AG04449 (cell line): ENCODE results near the gene CAMTA1.
"Not testable (repeated sequence)": the region's sequence is repeated elsewhere in the genome, so short reads cannot be mapped to it uniquely, and the experiment has no call there.

Source experiments
- CTCF ChIA-PET: fragments of 350-600 bp; formaldehyde crosslinking; extraction: SDS; loops from one replicate; lab custom pipeline; 2021; ENCODE audit warnings: antibody characterized with exemption; lab: Yijun Ruan, JAX
- POLR2A ChIA-PET: fragments of 400-600, 350-600 bp; formaldehyde crosslinking; extraction: SDS; loops from one replicate; lab custom pipeline; 2020; ENCODE audit warnings: antibody characterized with exemption, inconsistent platforms; lab: Yijun Ruan, JAX
- DNase-seq: peaks from one replicate; pipeline ENCODE4 v3.0.0-alpha.2; 2010; ENCODE audit warnings: low read depth, low spot score
- H3K4me3 ChIP-seq: 2 replicates; pipeline ENCODE4 v1.5.1; 2011; ENCODE audit warnings: low read depth, mild to moderate bottlenecking, control low read depth, low read length
- CTCF ChIP-seq: IDR thresholded peaks from one replicate; pipeline ENCODE4 v1.5.1; 2011; ENCODE audit warnings: mild to moderate bottlenecking, moderate library complexity, low read length, control low read depth, inconsistent platforms; ENCODE audit not compliant: insufficient read depth; ENCODE audit errors: missing control alignments

The CAMTA1 gene

GRCh38 chr1:7595336-7595735 is 810.1 kb downstream of the CAMTA1 start:
- CTCF ChIA-PET = interaction anchor here (2.3 kb wide), 1 partner anchor 525 kb away, joined by 7 read pairs; no protein-coding TSS in a partner anchor
- no peak for TF ChIP-seq CTCF
- POLR2A ChIA-PET = no interaction called here

GRCh38 chr1:7596126-7596965 is 811.1 kb downstream of the CAMTA1 start:
- H3K4me3 ChIP-seq = no peak overlapping the region
- TF ChIP-seq CTCF = no peak
- DNase-seq = no peak
- CTCF ChIA-PET = interaction anchor here (1.0 to 2.3 kb wide), 2 partner anchors 526 to 895 kb away, joined by 3 to 7 read pairs; partner anchors contain the start of gene DNAJC11
- POLR2A ChIA-PET = no interaction called here

More at GRCh38 chr1:7595336-7595735, 810.1 kb downstream of the CAMTA1 start:
- H3K4me3 ChIP-seq = no peak overlapping the region
- DNase-seq = no peak

- H3K4me3 ChIP-seq, CTCF ChIA-PET, DNase-seq, POLR2A ChIA-PET: not testable (repeated sequence)
These were observed 812.8 kb downstream of the CAMTA1 start for GRCh38 chr1:7598058-7598457.

- CTCF ChIA-PET, POLR2A ChIA-PET, H3K4me3 ChIP-seq, DNase-seq: not testable (repeated sequence)
These were observed 819.7 kb downstream of the CAMTA1 start for GRCh38 chr1:7604906-7605305.

- TF ChIP-seq CTCF = no peak
- CTCF ChIA-PET = interaction anchor here (0.6 to 1.2 kb wide), 2 partner anchors 11 to 829 kb away, joined by 3 to 4 read pairs; no protein-coding TSS in a partner anchor
- no peak overlapping the region for H3K4me3 ChIP-seq
- no peak for DNase-seq
- POLR2A ChIA-PET = no interaction called here
These were observed 820.8 kb downstream of the CAMTA1 start for GRCh38 chr1:7606096-7606495.

GRCh38 chr1:7607097-7607496 is 821.8 kb downstream of the CAMTA1 start:
- DNase-seq = no peak

More at GRCh38 chr1:7607097-7607496, 821.8 kb downstream of the CAMTA1 start:
- ChIA-PET CTCF (interaction anchor here (1.2 to 1.8 kb wide), 2 partner anchors 10 to 62 kb away, joined by 4 to 5 read pairs; no protein-coding TSS in a partner anchor), POLR2A (no interaction called here)
- no peak overlapping the region for H3K4me3 ChIP-seq
- TF ChIP-seq CTCF = no peak
